Hematopoietic multipotent progenitor cell treated with erythropoietin and hydrocortisone succinate and interleukin-3 and kit ligand, for 15 days (in vitro differentiated cells): Measurements from ENCODE around the gene TBKBP1.

Experiments
- DNase-seq: peaks from one replicate; pipeline ENCODE4 v3.0.0-alpha.2; 2015; ENCODE audit warnings: low spot score

The TBKBP1 gene

DNA sequence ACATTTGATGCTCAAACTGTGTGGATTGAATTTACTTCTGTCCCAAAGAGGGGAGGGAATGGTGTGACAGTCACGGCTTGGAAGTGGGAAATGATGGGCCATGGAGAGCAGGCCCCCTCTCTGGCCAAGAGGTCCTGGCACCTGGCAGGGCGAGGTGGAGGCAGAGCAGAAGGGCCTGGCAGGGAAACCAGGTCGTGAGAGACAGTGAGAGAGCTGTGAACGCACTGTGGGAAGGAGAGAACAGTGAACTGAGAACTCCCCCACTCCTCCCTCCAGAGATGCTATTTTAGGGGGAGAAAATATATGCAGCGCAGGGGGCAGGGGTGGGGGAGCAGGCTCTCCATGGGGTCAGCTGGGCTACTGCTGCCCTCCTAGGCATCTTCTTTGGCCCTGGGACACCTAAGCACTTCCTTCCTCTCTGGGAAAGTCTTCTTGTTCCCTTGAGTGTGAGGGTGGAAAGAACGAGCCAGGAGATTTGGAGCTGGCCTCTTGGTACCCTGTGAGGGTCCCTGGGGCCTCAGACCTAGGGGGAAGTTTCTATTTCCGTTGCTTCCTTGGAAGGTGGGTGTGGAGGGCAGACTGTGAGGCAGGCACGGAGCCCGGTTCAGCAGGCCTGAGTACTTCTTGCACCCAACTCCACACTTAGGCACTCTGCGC lies 21.8 kb downstream of the TBKBP1 start:
- no peak for DNase-seq

GRCh38 chr17:47716375-47716774 lies 22.4 kb downstream of the TBKBP1 start:
- DNase-seq, result no peak

DNA sequence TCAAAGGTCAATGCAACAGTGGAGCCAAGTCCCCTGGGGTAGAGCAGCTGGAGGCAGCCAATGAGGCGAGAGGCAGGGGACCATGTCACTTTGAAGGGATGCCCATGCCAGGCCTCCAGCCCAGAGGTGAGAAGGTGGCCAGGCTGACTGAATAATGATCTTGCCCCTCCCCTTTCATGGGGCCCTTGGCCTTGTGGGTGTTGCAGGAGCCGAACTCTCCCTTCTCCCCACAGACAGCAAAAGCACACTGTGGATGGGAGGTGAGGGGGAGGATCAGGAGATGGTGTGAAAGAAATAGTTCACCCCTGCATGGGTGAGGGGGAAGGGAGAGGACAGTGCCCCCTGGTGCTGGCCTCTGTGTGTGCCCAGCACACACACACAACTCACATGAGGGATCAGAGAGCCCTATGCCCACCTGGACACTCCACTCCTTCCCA lies 23.3 kb downstream of the TBKBP1 start:
- DNase-seq, result no peak

- no peak for DNase-seq
Observed at GRCh38 chr17:47717979-47718621, 24.1 kb downstream of the TBKBP1 start.

DNA sequence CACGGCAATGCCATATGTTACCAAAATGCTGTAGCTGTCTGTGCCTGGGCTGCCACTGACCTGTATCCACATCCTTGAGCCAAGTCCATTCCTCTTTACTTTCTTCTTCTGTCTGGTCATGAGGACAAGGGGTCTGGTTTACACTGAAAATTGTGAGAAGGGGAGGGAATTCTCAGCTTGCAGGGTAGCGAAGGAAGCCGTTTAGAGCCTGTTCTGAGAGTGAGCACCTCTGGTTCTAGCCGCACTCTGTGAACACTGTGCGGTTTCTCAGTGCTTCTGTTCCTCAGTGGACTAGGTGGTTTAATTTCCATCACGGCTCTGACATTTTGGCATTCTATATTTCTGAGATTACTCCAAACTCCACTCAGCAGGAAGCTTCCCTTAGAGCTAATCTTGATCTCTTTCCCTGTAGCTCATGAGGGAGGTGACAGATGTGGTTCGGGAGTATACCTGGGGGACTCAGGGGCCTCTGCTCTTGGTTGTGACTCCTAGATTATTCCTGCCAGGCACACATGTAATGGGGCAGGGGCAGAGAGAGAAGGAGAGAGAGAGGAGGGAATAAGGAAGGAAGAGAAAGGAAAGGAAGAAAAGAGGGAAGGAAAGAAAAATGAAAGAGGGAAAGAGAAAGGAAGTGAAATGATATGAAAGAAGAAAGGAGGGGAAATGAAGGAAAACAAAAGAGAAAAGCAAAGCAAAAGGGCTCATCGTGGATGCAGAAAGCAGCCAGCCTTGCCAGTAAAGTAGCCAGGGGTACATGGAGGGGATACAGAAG lies 24.9 kb downstream of the TBKBP1 start:
- DNase-seq, result no peak

DNA sequence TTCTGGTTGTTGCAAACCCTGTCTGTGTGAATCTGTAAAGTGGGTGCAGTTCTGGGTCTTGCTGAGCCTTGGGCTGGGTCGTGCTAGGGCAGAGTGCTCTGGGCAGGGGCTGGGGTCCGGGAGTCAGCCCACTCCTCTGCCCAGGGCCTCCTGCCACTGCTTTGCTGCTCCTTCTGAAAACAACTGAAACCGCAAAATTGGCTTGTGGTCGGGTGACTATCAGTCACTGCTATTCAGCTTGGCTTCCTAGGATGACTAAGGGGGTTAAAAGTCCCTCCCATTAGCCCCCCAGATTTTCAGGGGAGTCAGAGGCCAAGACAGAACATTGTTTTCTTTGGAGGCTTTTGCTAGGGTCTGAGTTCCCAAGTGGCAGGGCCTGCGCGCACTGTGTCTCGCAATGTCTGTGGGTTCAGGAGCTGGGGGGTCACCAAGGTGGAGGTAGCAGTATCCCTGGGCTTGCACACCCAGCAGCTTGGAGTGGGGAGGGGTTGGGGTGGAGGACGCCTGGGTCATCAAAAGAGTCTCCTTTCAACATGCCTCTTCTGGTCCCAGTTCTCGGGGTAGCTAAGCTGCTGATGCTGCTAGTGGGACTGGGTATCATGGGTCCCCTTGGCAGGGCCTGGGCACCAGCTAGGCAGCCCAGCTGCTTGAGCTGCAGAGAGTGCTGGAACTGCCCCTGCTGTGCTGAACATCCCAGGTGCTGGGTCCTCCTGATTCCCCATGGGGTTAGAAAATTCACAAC lies 25.6 kb downstream of the TBKBP1 start:
- DNase-seq, result no peak

DNA sequence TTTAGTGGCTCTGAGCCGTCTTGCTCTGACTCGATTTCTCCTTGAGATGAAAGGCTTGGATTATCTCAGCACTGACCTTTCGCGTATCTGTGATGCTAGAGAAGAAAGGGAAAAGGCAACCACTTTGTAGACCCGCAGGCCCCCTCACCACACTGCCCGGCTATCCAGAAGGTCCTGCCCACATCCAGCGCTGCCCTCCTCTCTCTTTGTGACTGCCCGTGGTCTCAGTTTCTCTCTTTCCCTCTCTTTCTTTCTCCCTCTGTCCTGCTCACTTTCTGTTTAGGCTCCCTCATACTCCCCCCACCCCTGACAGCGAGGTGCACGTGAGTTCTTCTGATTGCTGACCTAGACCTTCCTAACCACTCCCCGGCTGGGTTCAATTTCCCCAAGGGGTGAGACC lies 26.2 kb downstream of the TBKBP1 start:
- no peak for DNase-seq

DNA sequence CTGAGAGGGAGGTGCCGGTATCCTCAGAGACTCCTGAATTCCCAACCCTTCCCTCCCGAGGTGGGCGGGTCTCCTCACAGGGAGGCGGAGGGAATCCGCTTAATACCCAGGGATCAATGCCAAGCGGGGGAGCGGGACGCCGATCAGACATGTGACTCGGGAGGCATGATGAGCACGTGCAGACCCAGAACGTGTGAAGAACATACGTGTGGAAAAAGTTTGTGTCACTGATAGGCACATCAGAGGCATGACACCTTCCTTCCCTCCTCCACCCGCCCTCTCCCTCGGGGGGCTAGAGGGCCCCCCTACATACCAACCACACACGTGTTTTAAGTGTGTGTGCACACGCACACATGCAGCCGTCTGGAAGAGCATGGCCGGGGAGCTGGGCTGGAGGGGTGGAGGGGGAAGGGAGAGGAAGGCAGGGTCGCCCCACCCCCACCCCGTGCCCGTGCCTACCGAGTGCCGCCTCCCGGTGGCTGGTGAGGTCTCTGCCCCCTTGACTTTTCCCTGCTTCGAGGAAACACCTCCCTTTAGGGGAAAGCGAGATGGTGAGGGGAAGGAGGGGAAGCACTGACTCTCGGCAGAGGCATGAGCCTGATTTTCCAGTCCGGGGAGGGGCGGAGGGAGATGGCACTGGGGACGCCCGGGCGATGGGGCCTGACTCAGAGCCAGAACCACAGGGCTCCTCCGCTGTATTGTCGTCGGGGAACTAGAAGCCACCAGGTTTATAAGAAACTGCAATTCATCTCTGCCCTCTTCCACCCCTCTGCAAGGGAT lies 27.0 kb downstream of the TBKBP1 start:
- DNase-seq, result no peak

GRCh38 chr17:47721725-47722124 lies 27.8 kb downstream of the TBKBP1 start:
- no peak for DNase-seq

DNA sequence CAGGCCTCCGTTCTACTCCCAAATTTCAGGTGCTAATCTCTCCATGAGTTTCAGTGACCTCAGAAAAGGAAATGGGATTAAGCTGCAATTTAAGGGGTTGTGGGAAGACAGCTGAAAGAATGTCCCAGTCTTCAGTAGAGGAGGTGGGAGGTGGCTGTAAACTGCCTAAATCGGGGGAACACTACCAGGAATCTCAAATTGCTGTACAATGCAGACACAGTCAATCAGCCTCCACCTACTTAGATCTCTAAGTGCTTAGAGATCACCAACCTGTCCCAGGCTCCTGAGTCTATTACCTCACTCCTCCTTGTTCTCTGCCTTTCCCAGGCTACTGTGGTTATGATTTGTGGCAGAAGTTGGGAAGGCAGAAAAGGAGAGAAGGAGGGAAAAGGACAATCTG lies 30.7 kb downstream of the TBKBP1 start:
- no peak for DNase-seq

DNA sequence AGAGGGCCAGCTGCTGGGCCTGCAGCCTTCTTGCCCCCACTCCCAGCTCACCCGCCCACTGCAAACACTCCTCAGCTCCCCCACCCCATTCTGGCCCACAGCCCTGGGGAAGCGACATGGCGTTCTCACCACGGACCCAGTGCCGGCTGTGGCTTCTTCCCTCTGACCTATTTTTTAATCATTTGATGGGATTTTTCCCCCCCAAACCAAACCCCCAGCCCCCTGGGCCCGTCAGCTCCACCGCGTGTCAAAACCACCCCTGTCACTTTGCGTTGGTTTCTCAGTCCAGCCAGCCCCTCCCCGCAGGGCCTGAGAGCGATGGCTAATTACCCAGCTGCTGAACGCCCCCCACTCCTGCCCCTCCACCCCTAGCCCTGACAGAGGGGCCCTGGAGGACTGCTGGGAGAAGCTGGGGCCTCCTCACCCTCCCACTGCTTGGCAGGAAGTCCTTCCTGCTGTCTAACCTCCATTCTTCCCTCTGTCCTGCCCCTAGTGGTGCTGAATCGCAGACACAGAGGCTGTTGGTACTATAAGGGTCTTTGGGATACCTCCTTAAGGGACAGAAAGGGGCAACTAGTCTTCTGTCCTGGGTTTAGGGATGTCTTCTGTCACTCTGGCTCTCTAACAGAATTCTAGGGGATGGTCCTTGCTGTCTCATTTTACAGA lies 31.6 kb downstream of the TBKBP1 start:
- no peak for DNase-seq

DNA sequence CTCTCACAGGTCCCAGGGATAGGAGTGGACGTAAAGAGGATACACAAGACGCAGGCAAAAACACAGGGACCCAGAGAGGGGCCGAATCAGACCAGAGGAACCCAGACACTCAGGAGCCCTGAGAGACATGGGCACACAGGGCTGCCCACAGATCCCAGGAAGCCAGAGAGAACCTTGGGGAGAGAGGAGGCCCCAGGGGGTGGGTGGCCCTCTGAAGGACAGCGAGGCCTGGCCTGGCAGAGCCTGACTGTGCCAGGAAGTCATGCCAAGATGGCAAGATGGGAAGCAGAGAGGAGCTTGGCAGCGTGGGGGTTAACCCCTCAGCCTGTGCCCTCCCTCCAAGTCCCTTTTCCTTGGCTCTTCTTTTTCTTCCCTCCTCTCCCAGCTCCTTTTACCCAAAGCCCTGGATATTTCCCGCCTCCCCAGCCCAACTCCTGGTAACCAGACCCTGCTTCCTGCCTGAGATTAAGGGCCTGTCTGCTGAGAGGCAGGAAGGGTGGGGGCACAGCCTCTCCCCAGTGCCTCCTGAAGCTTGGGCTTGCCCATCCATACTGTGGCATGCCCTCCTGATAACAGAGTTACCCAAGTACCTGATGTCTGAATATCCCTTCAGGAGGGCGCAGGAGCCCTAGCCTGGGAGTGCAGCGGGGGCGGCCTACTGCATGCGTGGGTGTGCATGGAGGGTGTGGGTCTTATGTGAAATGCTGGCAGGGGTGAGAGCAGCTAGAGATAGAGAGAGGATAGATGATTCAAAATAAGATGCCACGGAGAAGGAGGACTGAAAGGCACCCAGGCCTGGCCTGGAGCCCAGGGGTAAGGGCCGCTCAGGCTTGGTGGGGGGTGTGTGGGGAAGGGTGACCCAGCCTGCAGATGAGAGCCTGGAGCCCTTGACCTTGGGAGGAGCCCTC lies 33.1 kb downstream of the TBKBP1 start:
- DNase-seq, result no peak

DNA sequence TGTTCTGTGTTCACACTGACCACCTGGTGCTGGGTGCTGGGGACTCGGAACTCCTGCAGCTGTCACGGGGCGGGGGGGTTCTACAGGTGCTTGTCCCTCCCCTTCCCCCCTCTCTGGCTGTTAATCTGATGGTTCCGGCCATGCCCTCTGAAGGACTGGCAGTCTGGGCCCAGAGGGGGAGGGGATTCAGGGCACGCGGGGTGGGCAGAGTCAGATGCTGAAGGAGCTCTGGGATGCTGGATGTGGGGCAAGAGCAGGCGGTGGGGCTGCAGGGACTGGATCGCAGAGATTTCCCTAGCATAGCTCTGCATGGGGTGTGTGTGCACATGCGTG lies 33.7 kb downstream of the TBKBP1 start:
- DNase-seq, result no peak

DNA sequence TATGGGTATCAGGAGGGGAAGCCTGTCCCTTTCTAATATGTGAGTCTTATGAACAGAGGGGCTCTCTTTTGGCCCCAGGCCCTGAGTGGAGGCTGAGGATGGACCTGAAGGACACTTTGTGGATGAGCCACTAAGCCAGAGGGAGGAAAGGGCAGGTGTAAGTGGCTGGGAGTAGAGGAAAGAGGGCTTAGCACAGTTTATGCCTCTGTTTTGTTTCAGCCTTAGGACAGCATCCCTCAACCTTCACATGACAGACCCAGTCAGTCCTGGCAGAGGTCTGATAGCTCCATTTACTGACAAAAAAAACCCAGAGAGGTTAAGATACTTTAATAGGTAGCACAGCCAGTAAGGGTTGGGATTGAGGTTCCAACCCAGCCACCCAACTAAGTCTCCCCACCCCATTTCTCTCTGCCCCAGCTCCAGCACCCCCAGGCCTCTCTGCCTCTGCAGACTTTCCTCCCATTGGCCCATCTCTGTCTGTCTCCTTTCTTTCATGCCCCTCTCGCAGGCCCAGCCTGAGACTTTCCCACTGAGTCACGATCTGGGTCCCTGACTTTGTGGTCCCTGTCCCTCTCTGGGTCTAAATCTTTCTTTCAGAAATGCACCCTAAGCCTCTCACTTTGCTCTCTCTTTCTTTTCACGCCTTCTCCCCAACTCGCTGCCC lies 34.4 kb downstream of the TBKBP1 start:
- no peak for DNase-seq

- DNase-seq, result no peak
Observed at GRCh38 chr17:47729476-47729875, 35.5 kb downstream of the TBKBP1 start.

- DNase-seq, result no peak
Observed at GRCh38 chr17:47730681-47731080, 36.7 kb downstream of the TBKBP1 start.

- DNase-seq, result no peak
Observed at GRCh38 chr17:47731396-47731795, 37.4 kb downstream of the TBKBP1 start.

GRCh38 chr17:47732399-47733046 lies 38.6 kb downstream of the TBKBP1 start:
- no peak for DNase-seq

DNA sequence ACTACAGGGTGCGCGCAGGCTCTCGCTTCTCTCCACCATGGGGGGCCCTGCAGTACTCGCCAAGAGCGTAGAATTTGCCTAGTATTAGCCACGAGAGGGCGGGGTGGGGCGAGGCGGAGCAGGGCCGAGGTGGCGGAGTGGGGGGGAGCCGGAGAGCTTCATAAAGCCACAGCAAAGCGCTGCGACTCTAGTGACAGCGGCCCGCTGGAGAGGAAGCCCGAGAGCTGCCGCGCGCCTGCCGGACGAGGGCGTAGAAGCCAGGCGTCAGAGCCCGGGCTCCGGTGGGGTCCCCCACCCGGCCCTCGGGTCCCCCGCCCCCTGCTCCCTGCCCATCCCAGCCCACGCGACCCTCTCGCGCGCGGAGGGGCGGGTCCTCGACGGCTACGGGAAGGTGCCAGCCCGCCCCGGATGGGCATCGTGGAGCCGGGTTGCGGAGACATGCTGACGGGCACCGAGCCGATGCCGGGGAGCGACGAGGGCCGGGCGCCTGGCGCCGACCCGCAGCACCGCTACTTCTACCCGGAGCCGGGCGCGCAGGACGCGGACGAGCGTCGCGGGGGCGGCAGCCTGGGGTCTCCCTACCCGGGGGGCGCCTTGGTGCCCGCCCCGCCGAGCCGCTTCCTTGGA lies 39.2 kb downstream of the TBKBP1 start, which contains the start of gene TBX21:
Gene TBX21 (plus strand): TSS at position 190 of the 627 bp plus-strand sequence. CDS start 219 bp downstream, at position 409.
- no peak for DNase-seq
